CD4-positive, alpha-beta memory T cell (primary cell): ENCODE data around the gene LEMD2. TPM values are rescaled to one million over a fixed set of nuclear protein-coding genes. Genes with fewer than 3 reads are reported as not detected.
"Not testable (repeated sequence)": the region's sequence is repeated elsewhere in the genome, so short reads cannot be mapped to it uniquely, and the experiment has no call there.

ENCODE experiments used
- CTCF ChIA-PET: fragments of 350-600 bp; sonication (Branson Sonifier 250); formaldehyde crosslinking; loops from one replicate; lab custom pipeline; 2021; ENCODE audit warnings: inconsistent platforms; ENCODE audit not compliant: partially characterized antibody; lab: Charles Lee
- POLR2A ChIA-PET: fragments of 350-600 bp; sonication (Branson Sonifier 250); formaldehyde crosslinking; loops from one replicate; lab custom pipeline; 2021; ENCODE audit not compliant: partially characterized antibody; lab: Charles Lee
- DNase-seq, 5 donors: peaks; one replicate each; pipeline versions ENCODE4 v3.0.0 to v3.0.0-alpha.2; 2020 to 2022; ENCODE audit warnings: mixed read lengths in 1 of 5
- H3K27ac ChIP-seq: one replicate; pipeline ENCODE4 v1.7.0; 2013; ENCODE audit warnings: low read depth, low read length
- H3K27me3 ChIP-seq: 2 replicates; pipeline ENCODE4 v1.7.0; 2013; ENCODE audit warnings: mild to moderate bottlenecking, low read length, moderate library complexity; ENCODE audit not compliant: insufficient read depth
- H3K36me3 ChIP-seq: 2 replicates; pipeline ENCODE4 v1.7.0; 2013; ENCODE audit warnings: mild to moderate bottlenecking, low read length, moderate library complexity; ENCODE audit not compliant: insufficient read depth
- H3K4me1 ChIP-seq: 2 replicates; pipeline ENCODE4 v1.7.0; 2013; ENCODE audit warnings: mild to moderate bottlenecking, low read length, moderate library complexity; ENCODE audit not compliant: insufficient read depth
- H3K4me3 ChIP-seq, 2 donors: one replicate each; pipeline ENCODE4 v1.7.0; 2013; ENCODE audit warnings: low read length in 2 of 2, mild to moderate bottlenecking in 1 of 2
- H3K9me3 ChIP-seq, 2 donors: one replicate each; pipeline ENCODE4 v1.7.0; 2013; ENCODE audit warnings: low read length in 2 of 2, control low read depth in 1 of 2; ENCODE audit not compliant: control insufficient read depth in 1 of 2
- H3K27ac Mint-ChIP-seq, 7 donors: one replicate each; pipeline ENCODE4 v1.8.0; 2020 to 2021; ENCODE audit warnings: mixed read lengths in 7 of 7, mild to moderate bottlenecking in 6 of 7, inconsistent platforms in 3 of 7, moderate library complexity in 3 of 7
- H3K27me3 Mint-ChIP-seq, 2 donors: one replicate each; pipeline ENCODE4 v1.8.0; 2020 to 2021; ENCODE audit warnings: mixed read lengths in 2 of 2
- H3K36me3 Mint-ChIP-seq, 2 donors: one replicate each; pipeline ENCODE4 v1.8.0; 2020 to 2021; ENCODE audit warnings: mixed read lengths in 2 of 2, inconsistent platforms in 1 of 2, mild to moderate bottlenecking in 1 of 2
- H3K4me1 Mint-ChIP-seq, 4 donors: one replicate each; pipeline ENCODE4 v1.8.0; 2020 to 2021; ENCODE audit warnings: mixed read lengths in 4 of 4, mild to moderate bottlenecking in 1 of 4
- H3K4me3 Mint-ChIP-seq, 8 donors: one replicate each; pipeline ENCODE4 v1.8.0; 2020 to 2021; ENCODE audit warnings: mixed read lengths in 8 of 8, mild to moderate bottlenecking in 7 of 8, moderate library complexity in 6 of 8, inconsistent platforms in 3 of 8
- H3K9me3 Mint-ChIP-seq, 8 donors: one replicate each; pipeline ENCODE4 v1.8.0; 2020 to 2021; ENCODE audit warnings: mixed read lengths in 8 of 8, mild to moderate bottlenecking in 5 of 8, inconsistent platforms in 3 of 8, moderate library complexity in 1 of 8
- intact Hi-C: fragments of 100-400 bp; cut with micrococcal nuclease; formaldehyde crosslinking; loops from one replicate; pipeline ENCODE4 v1.15.1; 2023
- polyA plus RNA-seq, 2 donors: library from polyadenylated mRNA; unstranded; fragments of 300-500 nt; fragmentation: Illumina TruSeq; gene quantifications; one replicate each; pipeline ENCODE4 v1.2.3, GENCODE V29; 2021
- total RNA-seq, 2 experiments: library from RNA; stranded (reverse); gene quantifications; one replicate each; pipeline ENCODE4 v1.2.3, GENCODE V29; 2021

LEMD2 gene
- total RNA-seq, result 100 to 1,000 TPM; 115 to 126 TPM
- polyA plus RNA-seq, result 10 to 100 TPM; 13.5 to 44.6 TPM

- intact Hi-C loops, result loop anchor here (1.0 to 2.0 kb wide), 4 partner anchors 68 to 638 kb away; partner anchors contain the start of genes RPS10 and UQCC2
- peak within 1 kb of the TSS; percentile 48 to 77 for H3K4me3 ChIP-seq
- Mint-ChIP-seq H3K4me1 (peaks cover 35 to 53% (median 45%) of the 10 kb centered on the region in 4 donors), H3K9me3 (no peaks in the 10 kb centered on the region), H3K27me3 (peaks cover 0 to 5% of the 10 kb centered on the region in 2 donors), H3K4me3 (peak within 1 kb of the TSS; percentile 90 to 100 (median 98)), H3K27ac (peak within 1 kb of the TSS; percentile 90 to 100 (median 99)), H3K36me3 (peaks cover 20 to 40% of the 10 kb centered on the region in 2 donors)
- ChIA-PET POLR2A (interaction anchor here (0.6 to 3.0 kb wide), 14 partner anchors 11 to 435 kb away, joined by 3 to 35 read pairs (median 4); partner anchors contain the start of gene ITPR3), CTCF (interaction anchor here (1.6 to 5.8 kb wide), 2 partner anchors 18 to 236 kb away, joined by 5 to 31 read pairs; no protein-coding TSS in a partner anchor)
- peak; percentile 88 to 94 (median 90) for DNase-seq
- H3K9me3 ChIP-seq, result no peaks in the 10 kb centered on the region
- peak within 1 kb of the TSS; percentile 90 for H3K27ac ChIP-seq
- H3K4me1 ChIP-seq, result peaks cover 42% of the 10 kb centered on the region
- peaks cover 21% of the 10 kb centered on the region for H3K36me3 ChIP-seq
- H3K27me3 ChIP-seq, result no peaks in the 10 kb centered on the region
Measured at GRCh38 chr6:33788694-33789549, at the start of gene LEMD2. Gene LEMD2 (minus strand): TSS chr6:33789130. CDS start chr6:33789116, 14 bp downstream.

GRCh38 chr6:33837971-33838665, 49.2 kb upstream of the LEMD2 start:
- Histone ChIP-seq H3K9me3 (no peaks in the 10 kb centered on the region), H3K4me1 (peaks cover 18% of the 10 kb centered on the region), H3K27me3 (no peaks in the 10 kb centered on the region), H3K4me3 (no peak overlapping the region), H3K36me3 (no peaks in the 10 kb centered on the region), H3K27ac (no peak overlapping the region)
- ChIA-PET CTCF (no interaction called here), POLR2A (no interaction called here)
- peaks cover 0 to 2% of the 10 kb centered on the region in 2 donors for H3K27me3 Mint-ChIP-seq
- H3K36me3 Mint-ChIP-seq, result no peaks in the 10 kb centered on the region
- DNase-seq, result no peak
- H3K4me1 Mint-ChIP-seq, result peaks cover 8 to 17% (median 12%) of the 10 kb centered on the region in 4 donors
- peaks cover 0 to 7% (median 1%) of the 10 kb centered on the region in 8 donors for H3K9me3 Mint-ChIP-seq
- intact Hi-C loops, result no loop called here
- H3K4me3 Mint-ChIP-seq, result no peak overlapping the region
- no peak overlapping the region for H3K27ac Mint-ChIP-seq

GRCh38 chr6:33836806-33837469, 48.0 kb upstream of the LEMD2 start:
- Mint-ChIP-seq H3K27ac (no peak overlapping the region), H3K4me1 (peaks cover 8 to 17% (median 12%) of the 10 kb centered on the region in 4 donors), H3K36me3 (no peaks in the 10 kb centered on the region), H3K27me3 (peaks cover 0 to 2% of the 10 kb centered on the region in 2 donors), H3K9me3 (peaks cover 0 to 5% (median 1%) of the 10 kb centered on the region in 8 donors), H3K4me3 (no peak overlapping the region)
- Histone ChIP-seq H3K4me3 (no peak overlapping the region), H3K27ac (no peak overlapping the region), H3K4me1 (peaks cover 18% of the 10 kb centered on the region), H3K36me3 (no peaks in the 10 kb centered on the region), H3K27me3 (no peaks in the 10 kb centered on the region), H3K9me3 (no peaks in the 10 kb centered on the region)
- DNase-seq, result no peak
- POLR2A ChIA-PET, result no interaction called here
- intact Hi-C loops, result no loop called here
- CTCF ChIA-PET, result no interaction called here

GRCh38 chr6:33834401-33835392, 45.8 kb upstream of the LEMD2 start:
- Mint-ChIP-seq H3K4me1 (peaks cover 0 to 6% (median 3%) of the 10 kb centered on the region in 4 donors), H3K27me3 (peaks cover 2 to 5% of the 10 kb centered on the region in 2 donors), H3K4me3 (no peak overlapping the region), H3K36me3 (no peaks in the 10 kb centered on the region), H3K9me3 (peaks cover 0 to 5% (median 1%) of the 10 kb centered on the region in 8 donors), H3K27ac (no peak overlapping the region)
- no peak for DNase-seq
- Histone ChIP-seq H3K4me3 (no peak overlapping the region), H3K9me3 (no peaks in the 10 kb centered on the region), H3K27ac (no peak overlapping the region), H3K4me1 (peaks cover 4% of the 10 kb centered on the region), H3K36me3 (no peaks in the 10 kb centered on the region), H3K27me3 (no peaks in the 10 kb centered on the region)
- POLR2A ChIA-PET, result no interaction called here
- CTCF ChIA-PET, result interaction anchor here (1.3 kb wide), 1 partner anchor 193 kb away, joined by 3 read pairs; no protein-coding TSS in a partner anchor
- intact Hi-C loops, result no loop called here

GRCh38 chr6:33833599-33833998, 44.7 kb upstream of the LEMD2 start:
- Mint-ChIP-seq H3K27me3 (peaks cover 2 to 5% of the 10 kb centered on the region in 2 donors), H3K9me3 (peaks cover 0 to 5% (median 1%) of the 10 kb centered on the region in 8 donors), H3K4me3 (no peak overlapping the region), H3K27ac (no peak overlapping the region), H3K36me3 (no peaks in the 10 kb centered on the region), H3K4me1 (no peaks in the 10 kb centered on the region)
- Histone ChIP-seq H3K36me3 (no peaks in the 10 kb centered on the region), H3K27ac (no peak overlapping the region), H3K27me3 (no peaks in the 10 kb centered on the region), H3K9me3 (no peaks in the 10 kb centered on the region), H3K4me1 (no peaks in the 10 kb centered on the region), H3K4me3 (no peak overlapping the region)
- POLR2A ChIA-PET, result no interaction called here
- intact Hi-C loops, result no loop called here
- CTCF ChIA-PET, result interaction anchor here (1.3 kb wide), 1 partner anchor 194 kb away, joined by 3 read pairs; no protein-coding TSS in a partner anchor
- DNase-seq, result no peak

- H3K36me3 ChIP-seq, H3K27me3 Mint-ChIP-seq, H3K4me1 Mint-ChIP-seq, POLR2A ChIA-PET, H3K9me3 ChIP-seq, H3K4me3 Mint-ChIP-seq, H3K27ac ChIP-seq, DNase-seq, H3K4me3 ChIP-seq, CTCF ChIA-PET, H3K36me3 Mint-ChIP-seq, H3K27ac Mint-ChIP-seq, H3K27me3 ChIP-seq, intact Hi-C loops, H3K9me3 Mint-ChIP-seq, H3K4me1 ChIP-seq: not testable (repeated sequence)
Measured at GRCh38 chr6:33832831-33833230, 43.9 kb upstream of the LEMD2 start.
